ENCODE measurements around the gene ESRRB.

DNA sequence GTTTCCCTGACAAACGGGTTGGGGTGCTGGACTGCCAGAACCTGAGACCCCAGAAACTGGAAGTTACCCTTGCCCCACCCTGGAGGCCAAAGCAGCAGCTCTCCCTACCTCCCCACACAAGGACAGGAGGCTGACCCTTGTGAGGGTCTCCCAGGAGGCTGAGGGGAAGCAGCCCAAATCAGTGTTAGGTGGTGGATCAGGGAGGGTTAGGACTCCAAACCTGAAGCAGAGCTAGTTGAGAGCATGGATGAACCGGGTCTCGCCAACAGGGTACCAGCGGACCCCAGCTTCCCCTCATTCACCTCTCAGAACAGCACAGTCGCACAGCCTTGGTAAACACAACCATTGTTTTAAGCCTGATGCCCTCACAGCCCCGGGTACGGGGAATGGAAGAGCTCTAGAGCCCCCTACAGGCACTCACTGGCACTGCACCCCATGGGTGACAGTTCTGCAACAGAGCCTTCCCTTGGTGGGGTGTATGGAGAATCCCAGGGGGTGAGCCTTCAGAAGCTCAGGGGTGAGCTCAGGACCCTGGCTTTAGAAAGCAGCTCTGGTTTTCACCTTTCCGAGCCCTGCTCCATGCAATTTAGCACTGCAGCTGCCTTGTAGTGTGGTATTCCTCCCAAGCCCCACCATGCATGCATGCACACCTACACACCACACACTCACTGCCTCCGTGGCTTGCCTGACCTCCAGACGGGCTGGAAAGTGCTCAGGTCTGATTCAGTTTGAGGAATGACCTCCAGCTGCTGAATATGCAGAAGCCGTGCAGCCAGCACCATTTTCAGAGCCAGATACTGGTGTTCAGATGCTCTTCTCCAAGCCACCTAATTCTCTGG lies 11.2 kb downstream of the ESRRB start:
- no peak for TF ChIP-seq TEAD4 (IDR thresholded peaks at IDR 0.05)
- TF ChIP-seq TAF1 (IDR thresholded peaks at IDR 0.05; ENCODE audit: low read depth): no peak
- no peak for TF ChIP-seq NFIC (IDR thresholded peaks at IDR 0.05)
- no peak for TF ChIP-seq CEBPB (IDR thresholded peaks at IDR 0.05)
- TF ChIP-seq, protein P1, sequence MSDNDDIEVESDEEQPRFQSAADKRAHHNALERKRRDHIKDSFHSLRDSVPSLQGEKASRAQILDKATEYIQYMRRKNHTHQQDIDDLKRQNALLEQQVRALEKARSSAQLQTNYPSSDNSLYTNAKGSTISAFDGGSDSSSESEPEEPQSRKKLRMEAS (IDR thresholded peaks at IDR 0.05): no peak
- TF ChIP-seq YY1 (IDR thresholded peaks at IDR 0.05; ENCODE audit: low read depth): no peak
